Psoas muscle (tissue), 8 donors: ENCODE measurements around the gene SORT1. TPM values are rescaled to one million over a fixed set of nuclear protein-coding genes. Genes with fewer than 3 reads are reported as not detected.
A peak's percentile ranks its signal among the peaks of the same experiment; 100 is the strongest.

Experiments
- ATAC-seq, 4 donors: fragments of 200-7000 bp; cut with Tn5 transposase; one replicate each; pipeline ENCODE4 v1.9.1; 2020; ENCODE audit warnings: moderate library complexity in 3 of 4, mild to moderate bottlenecking in 2 of 4
- DNase-seq, 2 donors: peaks; one replicate each; pipeline ENCODE4 v3.0.0-alpha.2; 2020
- H3K27ac ChIP-seq: fragments of 200-600 bp; one replicate; pipeline ENCODE4 v1.8.0; 2022
- H3K27me3 ChIP-seq, 3 donors: fragments of 200-600 bp in 1 of 3; one replicate each; pipeline versions ENCODE4 v1.6.1 to v1.8.0; 2013 to 2022; ENCODE audit warnings: low read length in 2 of 3, mild to moderate bottlenecking in 2 of 3, moderate library complexity in 1 of 3; ENCODE audit not compliant: insufficient read depth in 3 of 3
- H3K36me3 ChIP-seq, 2 donors: fragments of 200-600 bp in 1 of 2; one replicate each; pipeline versions ENCODE4 v1.6.1 to v1.8.0; 2013 to 2022; ENCODE audit warnings: low read depth in 1 of 2, mild to moderate bottlenecking in 1 of 2, moderate library complexity in 1 of 2; ENCODE audit not compliant: insufficient read depth in 1 of 2
- H3K4me1 ChIP-seq: fragments of 200-600 bp; one replicate; pipeline ENCODE4 v1.8.0; 2022
- H3K4me3 ChIP-seq: fragments of 200-600 bp; one replicate; pipeline ENCODE4 v1.8.0; 2022; ENCODE audit warnings: mild to moderate bottlenecking
- H3K9me3 ChIP-seq: fragments of 200-600 bp; one replicate; pipeline ENCODE4 v1.8.0; 2022
- CTCF ChIP-seq: fragments of 200-600 bp; IDR thresholded peaks from one replicate; pipeline ENCODE4 v1.8.0; 2022; ENCODE audit warnings: antibody characterized with exemption
- WGBS, 3 donors: extraction: QIAGEN DNeasy Blood & Tissue Kit; methylation state at CpG; one replicate each; pipeline versions ENCODE4 v1.1.6 to v1.1.7; 2013; 5-methylcytosine and 5-hydroxymethylcytosine counted together
- intact Hi-C, 2 donors: fragments of 100-400 bp; cut with DNase I; formaldehyde crosslinking; loops; one replicate each; pipeline versions ENCODE4 v1.11.0 to v1.14.2; 2022
- polyA plus RNA-seq, 3 donors: library from polyadenylated mRNA; stranded (reverse); fragments of 200-250 nt; gene quantifications; one replicate each; pipeline ENCODE4 v1.2.3, GENCODE V29; 2013
- total RNA-seq, 4 donors: library from RNA; stranded (reverse); fragmentation: NEBNext Ultra II Directional in 2 of 4; extraction: Animal tissue kit (Norgen Biotek cat#: 25700) in 2 of 4; gene quantifications; one replicate each; pipeline versions ENCODE4 v1.2.1 to v1.2.4, GENCODE V29; 2021 to 2023
- donor health status: healthy with polysubstance abuse.
- donor health status: DM: no; HTN: no; CAD: no; lungs with moderate emphysema.
- donor health status: Bipolar disorder and iron deficiency.
- donor health status: healthy.
- donor health status: DM: yes; HTN: yes; CAD: no.
- donor health status: DM: no; HTN: no; CAD: no.
- donor health status: DM: no; HTN: no; CAD: no.
- donor health status: DM: yes; HTN: yes; CAD: no.

The SORT1 gene
- total and polyA plus RNA-seq, 7 donors = 15.8 to 363 (median 131) TPM

- Histone ChIP-seq H3K9me3 (no peaks in the 10 kb centered on the region), H3K27ac (peak overlapping the region; percentile 90), H3K36me3 (no peaks in the 10 kb centered on the region), H3K27me3 (no peaks in the 10 kb centered on the region), H3K4me1 (peaks cover 33% of the 10 kb centered on the region), H3K4me3 (peak overlapping the region; percentile 84)
- intact Hi-C loops = loop anchor here (1.0 to 5.0 kb wide), 4 partner anchors 14 to 44 kb away; partner anchors contain the start of gene SYPL2 (in 1 of the 2)
- DNase-seq = no peak
- ATAC-seq = no peak
- no peak for TF ChIP-seq CTCF
- 7 to 8% (median 7%) methylated on average over 7 of the region's 7 CpGs for WGBS, 3 donors
These were observed 29.4 kb upstream of the SORT1 start for GRCh38 chr1:109427171-109427467.

- Histone ChIP-seq H3K36me3 (peaks cover 0 to 4% of the 10 kb centered on the region in 2 donors), H3K9me3 (no peaks in the 10 kb centered on the region), H3K27me3 (no peaks in the 10 kb centered on the region), H3K27ac (peak within 1 kb of the TSS; percentile 90), H3K4me3 (peak within 1 kb of the TSS; percentile 84), H3K4me1 (peaks cover 33% of the 10 kb centered on the region)
- DNase-seq (peak; percentile 96 to 99), ATAC-seq (peak; percentile 97 to 100 (median 98))
- no peak for TF ChIP-seq CTCF
- intact Hi-C loops = loop anchor here (1.0 to 5.0 kb wide), 4 partner anchors 15 to 44 kb away; partner anchors contain the start of gene SYPL2 (in 1 of the 2)
- WGBS, 3 donors = 0 to 1% (median 0%) methylated on average over 46 to 50 of the region's 50 CpGs
These were observed 28.8 kb upstream of the SORT1 start, which contains the start of gene PSMA5 for GRCh38 chr1:109426281-109427170. Gene PSMA5 (minus strand): TSS chr1:109426448. CDS start chr1:109426330, 118 bp downstream.

GRCh38 chr1:109425391-109426280 lies 27.9 kb upstream of the SORT1 start:
- TF ChIP-seq CTCF = no peak
- intact Hi-C loops = loop anchor here (2.0 to 5.0 kb wide), 3 partner anchors 37 to 45 kb away; partner anchors contain the start of gene SYPL2 (in 1 of the 2)
- H3K27ac ChIP-seq = peak overlapping the region; percentile 90
- H3K27me3 ChIP-seq = no peaks in the 10 kb centered on the region
- peak overlapping the region; percentile 84 for H3K4me3 ChIP-seq
- peak; percentile 54 to 71 (median 61) for ATAC-seq
- H3K9me3 ChIP-seq = no peaks in the 10 kb centered on the region
- peaks cover 3 to 13% of the 10 kb centered on the region in 2 donors for H3K36me3 ChIP-seq
- H3K4me1 ChIP-seq = peaks cover 33% of the 10 kb centered on the region
- 1% methylated on average over 31 to 32 of the region's 32 CpGs for WGBS, 3 donors
- DNase-seq = peak; percentile 58 to 85

GRCh38 chr1:109423498-109423897 lies 25.8 kb upstream of the SORT1 start:
- Histone ChIP-seq H3K36me3 (peaks cover 7 to 34% of the 10 kb centered on the region in 2 donors), H3K27ac (peak overlapping the region; percentile 90), H3K27me3 (no peaks in the 10 kb centered on the region), H3K4me3 (peak overlapping the region; percentile 13), H3K4me1 (peaks cover 33% of the 10 kb centered on the region), H3K9me3 (no peaks in the 10 kb centered on the region)
- no peak for ATAC-seq
- WGBS, 3 donors = 40 to 54% (median 46%) methylated on average over 2 of the region's 2 CpGs
- no peak for DNase-seq
- TF ChIP-seq CTCF = no peak
- intact Hi-C loops = loop anchor here in 1 of 2 donors (5.0 kb wide), 1 partner anchor 69 kb away; the partner anchor contains the start of gene CYB561D1
